PC-3 (cell line): ENCODE data around the gene CATSPER4. TPM values are rescaled to one million over a fixed set of nuclear protein-coding genes. Genes with fewer than 3 reads are reported as not detected.

ENCODE experiments used
- ATAC-seq: fragments of 200-7000 bp; cut with Tn5 transposase; 2 replicates; pipeline ENCODE4 v1.9.1; 2020; ENCODE audit warnings: mild to moderate bottlenecking, moderate library complexity
- BruUV-seq: library from RNA; stranded (reverse); fragments of 400-500 nt; replicated peaks from 2 replicates; lab custom pipeline; 2021; lab: Mats Ljungman, UMichigan
- CTCF ChIA-PET: fragments of 300-600 bp; sonication (Branson Sonifier 250); formaldehyde crosslinking; loops from one replicate; lab custom pipeline; 2022; ENCODE audit warnings: antibody characterized with exemption; lab: Charles Lee
- POLR2A ChIA-PET: fragments of 300-600 bp; sonication (Branson Sonifier 250); formaldehyde crosslinking; loops from one replicate; lab custom pipeline; 2022; ENCODE audit warnings: antibody characterized with exemption; ENCODE audit not compliant: unreplicated experiment; lab: Charles Lee
- DNase-seq: peaks from one replicate; pipeline ENCODE4 v3.0.0-alpha.2; 2015
- H2AFZ ChIP-seq: fragments of 300-600 bp; sonication (generic); 2 replicates; pipeline ENCODE4 v1.6.0; 2016; ENCODE audit warnings: antibody characterized with exemption, low read length
- H3F3A ChIP-seq: fragments of 300-600 bp; sonication (generic); one replicate; pipeline ENCODE4 v1.6.0; 2017; ENCODE audit warnings: antibody characterized with exemption, low read length, control low read depth, mild to moderate bottlenecking; ENCODE audit not compliant: unreplicated experiment
- H3K27ac ChIP-seq: fragments of 300-600 bp; sonication (generic); 2 replicates; pipeline ENCODE4 v1.5.1; 2016; ENCODE audit warnings: mild to moderate bottlenecking, low read length
- H3K27me3 ChIP-seq: fragments of 300-600 bp; sonication (generic); 2 replicates; pipeline ENCODE4 v1.6.1; 2016; ENCODE audit warnings: low read length, mixed read lengths
- H3K36me3 ChIP-seq: fragments of 300-600 bp; sonication (generic); 2 replicates; pipeline ENCODE4 v1.6.1; 2016; ENCODE audit warnings: low read depth, mixed run types, low read length, mixed read lengths
- H3K4me1 ChIP-seq: fragments of 300-600 bp; sonication (generic); 2 replicates; pipeline ENCODE4 v1.5.1; 2016; ENCODE audit warnings: low read length; ENCODE audit not compliant: insufficient read depth
- H3K4me2 ChIP-seq: fragments of 300-600 bp; sonication (generic); 2 replicates; pipeline ENCODE4 v1.6.0; 2016; ENCODE audit warnings: low read length
- H3K4me3 ChIP-seq: fragments of 300-600 bp; sonication (generic); 2 replicates; pipeline ENCODE4 v1.5.1; 2016; ENCODE audit warnings: mild to moderate bottlenecking, low read length, mixed read lengths
- H3K79me2 ChIP-seq: fragments of 300-600 bp; sonication (generic); 2 replicates; pipeline ENCODE4 v1.6.1; 2017; ENCODE audit warnings: low read length, mixed read lengths
- H3K9ac ChIP-seq: fragments of 300-600 bp; sonication (generic); 2 replicates; pipeline ENCODE4 v1.6.0; 2016; ENCODE audit warnings: mild to moderate bottlenecking, low read length
- H3K9me2 ChIP-seq: fragments of 300-600 bp; sonication (generic); replicated peaks from 2 replicates; pipeline ENCODE4 v1.6.1; 2016; ENCODE audit warnings: mixed run types, low read length, mixed read lengths
- H3K9me3 ChIP-seq: fragments of 300-600 bp; sonication (generic); 2 replicates; pipeline ENCODE4 v1.6.1; 2016; ENCODE audit warnings: low read length, mixed read lengths
- H4K20me1 ChIP-seq: fragments of 300-600 bp; sonication (generic); 2 replicates; pipeline ENCODE4 v1.6.1; 2016; ENCODE audit warnings: low read length, mixed read lengths
- CTCF ChIP-seq: fragments of 300-600 bp; sonication (generic); conservative IDR thresholded peaks from 2 replicates; pipeline ENCODE4 v1.5.1; 2017; ENCODE audit warnings: antibody characterized with exemption, low read depth, mild to moderate bottlenecking, low read length
- EZH2 ChIP-seq: fragments of 300-600 bp; sonication (generic); IDR thresholded peaks from one replicate; pipeline ENCODE4 v1.6.1; 2017; ENCODE audit warnings: antibody characterized with exemption, mild to moderate bottlenecking, low read length; ENCODE audit not compliant: unreplicated experiment
- EZH2phosphoT487 ChIP-seq: fragments of 300-600 bp; sonication (generic); IDR thresholded peaks from 2 replicates; pipeline ENCODE4 v1.6.1; 2018; ENCODE audit warnings: mild to moderate bottlenecking, antibody characterized with exemption, low read length, borderline replicate concordance
- intact Hi-C: fragments of 100-400 bp; cut with micrococcal nuclease; formaldehyde crosslinking; loops from 2 replicates; pipeline ENCODE4 v1.9.0; 2023
- total RNA-seq: library from RNA; depleted of rRNA; stranded (reverse); fragments of >200 nt; gene quantifications from 2 replicates; pipeline ENCODE4 v1.2.3, GENCODE V29; 2014

CATSPER4 gene
- total RNA-seq, 1 experiment from 2014 or later, result not detected

- Histone ChIP-seq H3K36me3 (no peaks in the 10 kb centered on the region), H3K9me2 (no peaks in the 10 kb centered on the region), H3K4me1 (peaks cover 5% of the 10 kb centered on the region), H3K79me2 (no peaks in the 10 kb centered on the region), H3K27ac (no peak overlapping the region), H3K4me2 (no peak overlapping the region), H3K9me3 (no peaks in the 10 kb centered on the region), H3F3A (no peaks in the 10 kb centered on the region), H2AFZ (no peak overlapping the region), H3K9ac (no peak overlapping the region), H3K4me3 (no peak overlapping the region), H3K27me3 (no peaks in the 10 kb centered on the region), H4K20me1 (no peaks in the 10 kb centered on the region)
- intact Hi-C loops, result no loop called here
- DNase-seq (no peak), ATAC-seq (no peak)
- BruUV-seq, result no TSS peak
- CTCF ChIA-PET, result no interaction called here
- POLR2A ChIA-PET, result no interaction called here
- TF ChIP-seq CTCF (no peak), EZH2phosphoT487 (no peak), EZH2 (no peak)
These were observed 36.4 kb upstream of the CATSPER4 start for GRCh38 chr1:26153966-26154532.

GRCh38 chr1:26154750-26155149 is 35.7 kb upstream of the CATSPER4 start:
- H4K20me1 ChIP-seq, result no peaks in the 10 kb centered on the region
- no TSS peak for BruUV-seq
- intact Hi-C loops, result no loop called here
- no peaks in the 10 kb centered on the region for H3F3A ChIP-seq
- H3K4me2 ChIP-seq, result no peak overlapping the region
- H3K79me2 ChIP-seq, result no peaks in the 10 kb centered on the region
- H3K9me3 ChIP-seq, result no peaks in the 10 kb centered on the region
- H3K4me1 ChIP-seq, result peaks cover 5% of the 10 kb centered on the region
- no peak overlapping the region for H3K9ac ChIP-seq
- TF ChIP-seq CTCF (no peak), EZH2 (no peak), EZH2phosphoT487 (no peak)
- DNase-seq, result no peak
- no peak overlapping the region for H3K27ac ChIP-seq
- ChIA-PET POLR2A (no interaction called here), CTCF (no interaction called here)
- no peaks in the 10 kb centered on the region for H3K27me3 ChIP-seq
- H3K4me3 ChIP-seq, result no peak overlapping the region
- H2AFZ ChIP-seq, result no peak overlapping the region
- no peaks in the 10 kb centered on the region for H3K9me2 ChIP-seq
- ATAC-seq, result no peak
- no peaks in the 10 kb centered on the region for H3K36me3 ChIP-seq

- no peak overlapping the region for H3K9ac ChIP-seq
- H3K4me2 ChIP-seq, result no peak overlapping the region
- H3K9me3 ChIP-seq, result no peaks in the 10 kb centered on the region
- ChIA-PET CTCF (no interaction called here), POLR2A (no interaction called here)
- H3F3A ChIP-seq, result no peaks in the 10 kb centered on the region
- no peak overlapping the region for H2AFZ ChIP-seq
- peaks cover 5% of the 10 kb centered on the region for H3K4me1 ChIP-seq
- no peaks in the 10 kb centered on the region for H3K27me3 ChIP-seq
- H3K4me3 ChIP-seq, result no peak overlapping the region
- no peaks in the 10 kb centered on the region for H4K20me1 ChIP-seq
- H3K9me2 ChIP-seq, result no peaks in the 10 kb centered on the region
- no peak overlapping the region for H3K27ac ChIP-seq
- H3K36me3 ChIP-seq, result no peaks in the 10 kb centered on the region
- intact Hi-C loops, result no loop called here
- TF ChIP-seq EZH2 (no peak), EZH2phosphoT487 (no peak), CTCF (no peak)
- H3K79me2 ChIP-seq, result no peaks in the 10 kb centered on the region
- no TSS peak for BruUV-seq
- DNase-seq (no peak), ATAC-seq (no peak)
These were observed 34.8 kb upstream of the CATSPER4 start for GRCh38 chr1:26155370-26156284.
